K562 (cell line): Measurements from ENCODE around the gene TGFB2. TPM values are rescaled to one million over a fixed set of nuclear protein-coding genes. Genes with fewer than 3 reads are reported as not detected.

Source experiments
- ATAC-seq: fragments of 200-7000 bp; cut with Tn5 transposase; 3 replicates; pipeline ENCODE4 v1.9.1; 2020; ENCODE audit warnings: moderate library complexity
- BruUV-seq: library from RNA; stranded (reverse); fragments of 400-500 nt; replicated peaks from 2 replicates; lab custom pipeline; 2021; lab: Mats Ljungman, UMichigan
- CTCF ChIA-PET: fragments of 300-600 bp; formaldehyde crosslinking; extraction: SDS; loops from one replicate; lab custom pipeline; 2021; ENCODE audit warnings: low intra/inter-chr PET ratio; lab: Yijun Ruan, JAX
- POLR2A ChIA-PET: fragments of 300-600, 350-650 bp; sonication (Branson Sonifier 250); formaldehyde crosslinking; extraction: SDS; loops from one replicate; lab custom pipeline; 2021; ENCODE audit warnings: antibody characterized with exemption, inconsistent platforms; lab: Yijun Ruan, JAX
- DNase-seq, 4 experiments: peaks; one replicate each; pipeline versions ENCODE4 v3.0.0 to v3.0.0-alpha.2; 2011 to 2018; ENCODE audit warnings: low spot score in 3 of 4, mixed read lengths in 3 of 4; ENCODE audit errors: extremely low read depth in 1 of 4
- FAIRE-seq: peaks from 2 replicates; lab custom pipeline; 2011; peaks lifted over from hg19 to GRCh38; lab: Jason Lieb, UNC
- H2AFZ ChIP-seq: 2 replicates; pipeline ENCODE4 v1.6.0; 2011; ENCODE audit warnings: low read depth, low read length, control low read depth, inconsistent platforms
- H3K27ac ChIP-seq: fragments of 200-600 bp; 3 replicates; pipeline ENCODE4 v1.8.0; 2011; ENCODE audit warnings: low read depth, mild to moderate bottlenecking, control low read depth, inconsistent platforms, low read length, moderate library complexity, mixed read lengths; ENCODE audit errors: extremely low read depth
- H3K27me3 ChIP-seq, 2 experiments: fragments of 300-600 bp in 1 of 2; 2 replicates in 1 of 2; 3 replicates in 1 of 2; pipeline versions ENCODE4 v1.6.0 to v1.8.0; 2011; ENCODE audit warnings: inconsistent platforms in 2 of 2, low read length in 2 of 2, mild to moderate bottlenecking in 1 of 2, mixed read lengths in 1 of 2, moderate library complexity in 1 of 2; ENCODE audit not compliant: control insufficient read depth in 2 of 2, insufficient read depth in 2 of 2
- H3K36me3 ChIP-seq: fragments of 300-600 bp; 3 replicates; pipeline ENCODE4 v1.8.0; 2011; ENCODE audit warnings: mild to moderate bottlenecking, low read length, inconsistent platforms; ENCODE audit not compliant: control insufficient read depth, insufficient read depth
- H3K4me1 ChIP-seq, 2 experiments: fragments of 200-600 bp in 1 of 2; replicated peaks in 1 of 2; 2 replicates in 1 of 2; 3 replicates in 1 of 2; pipeline versions ENCODE4 v1.5.1 to v1.8.0; 2011; ENCODE audit warnings: inconsistent platforms in 2 of 2, low read length in 2 of 2, mild to moderate bottlenecking in 1 of 2, mixed read lengths in 1 of 2, moderate library complexity in 1 of 2; ENCODE audit not compliant: control insufficient read depth in 2 of 2, insufficient read depth in 2 of 2
- H3K4me2 ChIP-seq: 2 replicates; pipeline ENCODE4 v1.6.1; 2011; ENCODE audit warnings: low read length, control low read depth, inconsistent platforms, mixed read lengths; ENCODE audit not compliant: insufficient read depth
- H3K4me3 ChIP-seq: fragments of 200-600 bp; sonication (generic), shearing (Covaris generic); 2 replicates; pipeline ENCODE4 v1.5.1; 2016; ENCODE audit warnings: control low read depth, inconsistent platforms
- H3K79me2 ChIP-seq: fragments of 200-600 bp; 3 replicates; pipeline ENCODE4 v1.8.0; 2011; ENCODE audit warnings: low read length, inconsistent platforms; ENCODE audit not compliant: control insufficient read depth, insufficient read depth
- H3K9ac ChIP-seq, 2 experiments: 2 replicates each; pipeline versions ENCODE4 v1.6.0 to v1.6.1; 2011; ENCODE audit warnings: low read depth in 2 of 2, low read length in 2 of 2, control low read depth in 1 of 2, inconsistent platforms in 1 of 2, mild to moderate bottlenecking in 1 of 2, mixed read lengths in 1 of 2; ENCODE audit not compliant: insufficient read depth in 1 of 2
- H3K9me1 ChIP-seq: one replicate; pipeline ENCODE4 v1.6.0; 2011; ENCODE audit warnings: inconsistent platforms, mild to moderate bottlenecking, low read length, moderate library complexity; ENCODE audit not compliant: control insufficient read depth, insufficient read depth
- H3K9me3 ChIP-seq: replicated peaks from 2 replicates; pipeline ENCODE4 v1.5.1; 2011; ENCODE audit warnings: low read depth, low read length, inconsistent platforms; ENCODE audit not compliant: control insufficient read depth, insufficient read depth
- H4K20me1 ChIP-seq: replicated peaks from 2 replicates; pipeline ENCODE4 v1.6.1; 2011; ENCODE audit warnings: low read length, inconsistent platforms, mixed read lengths; ENCODE audit not compliant: control insufficient read depth, insufficient read depth
- FOXJ2 ChIP-seq: fragments of 200-800 bp; sonication (Bioruptor generic); IDR thresholded peaks from 2 replicates; pipeline ENCODE4 v1.6.1; 2016; ENCODE audit warnings: missing genetic modification characterization, missing compliant biosample characterization
- JUNB ChIP-seq: fragments of 450-650 bp; formaldehyde crosslinking; conservative IDR thresholded peaks from 2 replicates; pipeline ENCODE4 v1.4.0; 2020; ENCODE audit warnings: mild to moderate bottlenecking
- NR1H2 ChIP-seq: sonication (generic); formaldehyde crosslinking; IDR thresholded peaks from 2 replicates; pipeline ENCODE4 v1.4.0; 2020; ENCODE audit warnings: mild to moderate bottlenecking, missing genetic modification reagents
- NR4A1 ChIP-seq, 2 experiments: fragments of 250-450 bp in 1 of 2; fragments of 450-650 bp in 1 of 2; sonication (Bioruptor Pico) in 1 of 2; IDR thresholded peaks; 2 replicates each; pipeline versions ENCODE4 v1.4.0 to v1.6.1; 2016 to 2020; ENCODE audit warnings: mild to moderate bottlenecking in 2 of 2, missing compliant biosample characterization in 1 of 2, missing genetic modification characterization in 1 of 2, moderate library complexity in 1 of 2
- RBM25 ChIP-seq: fragments of 200-400 bp; formaldehyde crosslinking; IDR thresholded peaks from 2 replicates; pipeline ENCODE4 v1.6.1; 2018; ENCODE audit warnings: low read length, low read depth, moderate library complexity; ENCODE audit not compliant: severe bottlenecking
- ZNF384 ChIP-seq: IDR thresholded peaks from 2 replicates; pipeline ENCODE4 v1.6.1; 2012; ENCODE audit warnings: low read depth, low read length, improper control_type of control experiment
- WGBS: fragments of 100-300 bp; shearing (Covaris generic); methylation state at CpG from one replicate; pipeline ENCODE4 v1.1.6; 2016; ENCODE audit warnings: low coverage, mixed read lengths; ENCODE audit not compliant: insufficient coverage; ENCODE audit errors: missing lambda C conversion rate; 5-methylcytosine and 5-hydroxymethylcytosine counted together
- in situ Hi-C: fragments of 300-500 bp; cut with MboI; formaldehyde crosslinking; loops from 4 replicates; pipeline ENCODE4 v1.15.0; 2018; ENCODE audit warnings: inconsistent platforms, mixed read lengths
- intact Hi-C: fragments of 100-400 bp; cut with micrococcal nuclease; formaldehyde crosslinking; loops from 2 replicates; pipeline ENCODE4 v1.14.2; 2022
- polyA plus RNA-seq, 8 experiments: library from polyadenylated mRNA; depleted of rRNA in 4 of 8; stranded (reverse) in 5 of 8; unstranded in 3 of 8; fragments of >200 nt; fragmentation: Nextera tagmentation in 2 of 8; fragmentation: Illumina TruSeq in 1 of 8; extraction: Ambion mirVana in 2 of 8; extraction: Trizol in 1 of 8; gene quantifications; 2 replicates each; pipeline versions ENCODE4 v1.2.1 to v1.2.3, GENCODE V29; 2011 to 2014; ENCODE audit warnings: inconsistent platforms in 1 of 8, missing spikeins in 1 of 8
- total RNA-seq, 7 experiments: library from RNA; depleted of rRNA in 6 of 7; stranded (reverse); fragments of >200 nt in 6 of 7; fragmentation: Illumina TruSeq in 2 of 7; extraction: Trizol in 2 of 7; gene quantifications; 2 replicates each; pipeline versions ENCODE4 v1.2.1 to v1.2.3, GENCODE V29; 2011 to 2021; ENCODE audit warnings: low replicate concordance in 1 of 7

Gene TGFB2
- total and polyA plus RNA-seq, 9 of the 15 experiments (the other 6 are each of a cell fraction or from before 2014, with no cell fraction given) = 0.03 to 0.41 (median 0.11) TPM; not detected in 3

GRCh38 chr1:218402786-218403120 is 57.6 kb downstream of the TGFB2 start:
- H3K27ac ChIP-seq = no peak overlapping the region
- ATAC-seq (peak; percentile 34; the same call in 1 of the 3 replicates), FAIRE-seq (no peak), DNase-seq (no peak)
- H2AFZ ChIP-seq = no peak overlapping the region
- in situ Hi-C loops = no loop called here
- intact Hi-C loops = no loop called here
- H3K9me1 ChIP-seq = no peaks in the 10 kb centered on the region
- H3K4me1 ChIP-seq = no peaks in the 10 kb centered on the region
- TF ChIP-seq FOXJ2 (tag) (no peak), NR4A1 (CRISPR knock-in tag; IDR thresholded peaks at IDR 0.05) (no peak), NR4A1 (tag; IDR thresholded peaks at IDR 0.05) (no peak)
- H3K9me3 ChIP-seq = no peaks in the 10 kb centered on the region
- H3K4me2 ChIP-seq = no peak overlapping the region
- no peak overlapping the region for H3K9ac ChIP-seq
- H4K20me1 ChIP-seq = no peaks in the 10 kb centered on the region; the same call in 1 of the 2 replicates
- no peaks in the 10 kb centered on the region for H3K36me3 ChIP-seq
- ChIA-PET POLR2A (no interaction called here), CTCF (no interaction called here)
- WGBS = 6% methylated on average over 7 of the region's 7 CpGs
- no TSS peak for BruUV-seq
- H3K79me2 ChIP-seq = no peaks in the 10 kb centered on the region
- peaks cover 27 to 29% of the 10 kb centered on the region in 2 experiments; a peak in 4 of 5 replicates for H3K27me3 ChIP-seq
- no peak overlapping the region for H3K4me3 ChIP-seq

GRCh38 chr1:218403300-218403699 is 58.2 kb downstream of the TGFB2 start:
- no peaks in the 10 kb centered on the region for H3K79me2 ChIP-seq
- CTCF ChIA-PET = no interaction called here
- ATAC-seq = no peak

More at GRCh38 chr1:218403300-218403699, 58.2 kb downstream of the TGFB2 start:
- DNase-seq = no peak
- POLR2A ChIA-PET = no interaction called here
- no peak overlapping the region for H3K4me3 ChIP-seq
- H4K20me1 ChIP-seq = no peaks in the 10 kb centered on the region; the same call in 1 of the 2 replicates
- H2AFZ ChIP-seq = no peak overlapping the region
- no TSS peak for BruUV-seq
- H3K4me1 ChIP-seq = no peaks in the 10 kb centered on the region
- no peak for FAIRE-seq
- H3K9me1 ChIP-seq = no peaks in the 10 kb centered on the region
- H3K9ac ChIP-seq = no peak overlapping the region
- TF ChIP-seq NR1H2 (CRISPR knock-in tag) (no peak), JUNB (CRISPR knock-in tag) (no peak), ZNF384 (no peak), RBM25 (no peak)
- no peaks in the 10 kb centered on the region for H3K9me3 ChIP-seq
- in situ Hi-C loops = no loop called here
- H3K36me3 ChIP-seq = no peaks in the 10 kb centered on the region
- no peak overlapping the region for H3K4me2 ChIP-seq
- intact Hi-C loops = no loop called here
- under 1% methylated on average over 7 of the region's 7 CpGs for WGBS
- H3K27ac ChIP-seq = no peak overlapping the region
- peaks cover 27 to 28% of the 10 kb centered on the region in 2 experiments; a peak in 4 of 5 replicates for H3K27me3 ChIP-seq
